Lower leg skin (tissue), 4 donors: ENCODE results near the gene SLC39A11. TPM values are rescaled to one million over a fixed set of nuclear protein-coding genes. Genes with fewer than 3 reads are reported as not detected.

Experiments
- DNase-seq, 2 donors: peaks; one replicate each; pipeline ENCODE4 v3.0.0-alpha.2; 2019; ENCODE audit warnings: low spot score in 2 of 2
- H3K4me3 ChIP-seq: fragments of 200-600 bp; sonication (generic); 2 replicates; pipeline ENCODE4 v1.5.1; 2017; ENCODE audit warnings: mild to moderate bottlenecking, low read depth; ENCODE audit not compliant: poor library complexity, severe bottlenecking
- CTCF ChIP-seq, 3 donors: fragments of 450-650 bp; IDR thresholded peaks; one replicate each; pipeline ENCODE4 v1.5.1; 2016; ENCODE audit warnings: antibody characterized with exemption in 3 of 3, mild to moderate bottlenecking in 3 of 3, moderate library complexity in 2 of 3
- POLR2A ChIP-seq, 2 donors: fragments of 450-650 bp; IDR thresholded peaks; one replicate each; pipeline ENCODE4 v1.6.1; 2016 to 2017; ENCODE audit warnings: antibody characterized with exemption in 2 of 2, mild to moderate bottlenecking in 1 of 2, moderate library complexity in 1 of 2
- WGBS, 2 donors: methylation state at CpG; one replicate each; pipeline ENCODE4 v1.1.5; 2018; 5-methylcytosine and 5-hydroxymethylcytosine counted together
- intact Hi-C: fragments of 100-400 bp; cut with DNase I; formaldehyde crosslinking; loops from one replicate; pipeline ENCODE4 v1.15.0; 2023; ENCODE audit warnings: low total_unique reads
- total RNA-seq, 4 donors: library from RNA; depleted of rRNA; stranded (reverse); fragments of >200 nt; gene quantifications; one replicate each; pipeline ENCODE4 v1.1.0, GENCODE V29; 2016

Gene SLC39A11
- total RNA-seq, 4 donors from 2014 or later, result 41.6 to 59.0 (median 47.1) TPM

GRCh38 chr17:72806011-72806410, 286.5 kb downstream of the SLC39A11 start:
- WGBS, 2 donors, result 90 to 94% methylated on average over 5 of the region's 5 CpGs
- TF ChIP-seq CTCF (IDR thresholded peaks at IDR 0.05) (no peak), POLR2A (IDR thresholded peaks at IDR 0.05) (no peak)
- intact Hi-C loops, result no loop called here
- no peak overlapping the region for H3K4me3 ChIP-seq
- no peak for DNase-seq

GRCh38 chr17:72804949-72805707, 287.4 kb downstream of the SLC39A11 start:
- 91 to 95% methylated on average over 9 of the region's 9 CpGs for WGBS, 2 donors
- TF ChIP-seq CTCF (IDR thresholded peaks at IDR 0.05) (no peak), POLR2A (IDR thresholded peaks at IDR 0.05) (no peak)
- no peak overlapping the region for H3K4me3 ChIP-seq
- intact Hi-C loops, result no loop called here
- DNase-seq, result no peak

- TF ChIP-seq POLR2A (IDR thresholded peaks at IDR 0.05), result no peak
- no peak for TF ChIP-seq CTCF (IDR thresholded peaks at IDR 0.05)
- no peak for DNase-seq
- H3K4me3 ChIP-seq, result no peak overlapping the region
- WGBS, 2 donors, result 90 to 91% methylated on average over 8 of the region's 8 CpGs
- intact Hi-C loops, result no loop called here
Observed at GRCh38 chr17:72802726-72803125, 289.8 kb downstream of the SLC39A11 start.

- no peak for DNase-seq
- WGBS, 2 donors, result 98 to 100% methylated on average over 2 of the region's 2 CpGs
- intact Hi-C loops, result no loop called here
- H3K4me3 ChIP-seq, result no peak overlapping the region
- no peak for TF ChIP-seq POLR2A (IDR thresholded peaks at IDR 0.05)
- TF ChIP-seq CTCF (IDR thresholded peaks at IDR 0.05), result no peak
Observed at GRCh38 chr17:72797142-72797541, 295.3 kb downstream of the SLC39A11 start.

- intact Hi-C loops, result no loop called here
- DNase-seq, result no peak
- TF ChIP-seq POLR2A (IDR thresholded peaks at IDR 0.05) (no peak), CTCF (IDR thresholded peaks at IDR 0.05) (no peak)
- WGBS, 2 donors, result 87 to 92% methylated on average over 5 of the region's 5 CpGs
- H3K4me3 ChIP-seq, result no peak overlapping the region
Observed at GRCh38 chr17:72795941-72796340, 296.5 kb downstream of the SLC39A11 start.

- H3K4me3 ChIP-seq, result no peak overlapping the region
- intact Hi-C loops, result no loop called here
- 90 to 91% methylated on average over 5 of the region's 5 CpGs for WGBS, 2 donors
- no peak for TF ChIP-seq CTCF (IDR thresholded peaks at IDR 0.05)
- TF ChIP-seq POLR2A (IDR thresholded peaks at IDR 0.05), result no peak
- no peak for DNase-seq
Observed at GRCh38 chr17:72794152-72794551, 298.3 kb downstream of the SLC39A11 start.
